GM19025 (cell line): ENCODE results near the gene PSMA4.
"Not testable (repeated sequence)": the region's sequence is repeated elsewhere in the genome, so short reads cannot be mapped to it uniquely, and the experiment has no call there.

Experiments
- ATAC-seq: cut with Tn5 transposase; IDR thresholded peaks from one replicate; pipeline ENCODE4 v1.9.1; 2021; ENCODE audit warnings: mild to moderate bottlenecking, low read depth, moderate library complexity; ENCODE audit not compliant: unreplicated experiment

PSMA4 gene

GRCh38 chr15:78540141-78540870 lies at the start of gene PSMA4:
TSS of gene PSMA4 (plus strand) at chr15:78540444. CDS start at chr15:78541928, 1,484 bp downstream.
- ATAC-seq, result peak; percentile 72

- ATAC-seq, result no peak
These were observed 47.4 kb upstream of the PSMA4 start for GRCh38 chr15:78492872-78493271.

- ATAC-seq, result no peak
These were observed 38.4 kb upstream of the PSMA4 start for GRCh38 chr15:78501857-78502256.

- no peak for ATAC-seq
These were observed 37.6 kb upstream of the PSMA4 start for GRCh38 chr15:78502641-78503040.

DNA sequence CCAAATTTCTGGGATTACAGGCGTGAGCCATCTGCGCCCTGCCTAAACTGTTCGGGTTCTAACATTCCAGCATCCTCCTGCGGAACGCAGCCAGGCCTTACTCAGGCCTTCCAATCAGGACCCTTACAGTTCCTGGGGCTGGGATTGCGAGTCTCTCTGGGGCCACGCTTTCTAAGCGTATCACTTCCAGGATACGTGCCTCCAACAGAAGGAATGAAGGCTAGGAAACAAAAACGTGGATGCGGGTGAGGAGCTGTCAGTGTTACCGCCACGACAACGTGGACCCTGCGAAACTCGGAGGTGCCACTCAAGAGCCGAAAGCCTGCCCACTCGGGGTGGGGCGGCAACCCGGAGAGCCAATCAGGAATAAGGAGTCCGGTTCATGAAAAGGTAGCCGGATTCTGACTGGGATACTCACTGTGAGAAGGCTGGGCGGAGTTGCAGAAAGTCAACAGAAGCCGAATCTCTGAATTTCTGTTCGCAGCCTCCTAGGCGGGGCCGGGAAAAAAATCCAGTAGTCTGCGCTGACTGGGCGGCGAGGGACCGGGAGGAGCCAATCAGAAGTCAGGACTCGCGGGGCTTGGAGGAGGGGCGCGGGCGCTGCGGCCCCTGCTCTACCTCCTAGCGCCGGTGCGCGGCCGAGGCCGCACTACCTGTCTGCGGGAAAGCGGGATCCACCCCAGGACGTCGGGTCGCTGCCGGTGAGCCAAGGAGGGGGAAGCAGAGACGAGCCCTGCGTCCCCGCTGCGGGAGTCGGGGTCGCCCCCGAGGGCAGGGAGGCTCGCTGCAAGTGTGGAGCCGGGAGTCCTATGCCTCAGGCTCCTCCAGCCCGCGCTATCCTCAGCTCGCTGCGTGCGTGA lies 33.0 kb upstream of the PSMA4 start, which contains the start of gene HYKK:
TSS of gene HYKK (plus strand) at position 607 of the 860 bp plus-strand sequence. CDS start 5,512 bp downstream, outside the sequence.
- ATAC-seq, result peak; percentile 84

DNA sequence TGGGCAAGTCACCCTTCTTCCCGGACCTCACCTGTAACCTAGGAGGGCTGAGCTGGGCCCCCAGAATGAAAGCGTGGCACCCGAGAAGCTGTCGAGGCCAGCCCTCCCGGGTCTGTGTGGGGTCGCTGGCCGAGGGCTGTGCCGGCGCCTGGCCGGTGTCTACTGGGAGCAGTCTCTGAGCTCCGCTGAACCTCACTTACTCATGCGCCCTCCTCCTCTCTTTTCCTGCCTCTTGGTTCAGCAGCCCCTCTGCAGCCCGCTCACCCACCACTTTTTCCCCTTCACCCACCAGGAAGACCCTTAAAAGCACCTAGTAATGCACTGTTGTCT lies 32.4 kb upstream of the PSMA4 start:
- peak; percentile 22 for ATAC-seq

DNA sequence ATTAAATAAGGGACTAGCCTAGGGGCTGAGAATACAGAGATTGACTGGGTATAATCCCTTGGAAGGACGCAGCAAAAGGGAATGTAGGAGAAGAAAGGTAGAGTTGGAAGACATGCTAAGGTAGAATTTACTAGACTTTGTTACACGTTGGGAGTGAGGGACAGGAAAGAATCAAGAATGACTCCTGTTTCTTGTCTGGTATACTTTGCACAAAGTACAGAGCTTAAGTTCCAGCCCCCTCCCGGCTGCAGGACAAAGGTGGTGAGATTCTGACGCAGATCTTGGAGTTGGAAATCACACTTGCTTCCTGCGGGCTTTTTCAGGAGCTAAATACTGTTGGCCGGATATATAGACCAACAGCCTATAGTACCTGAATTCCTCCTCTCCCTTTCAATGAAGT lies 32.0 kb upstream of the PSMA4 start:
- no peak for ATAC-seq

DNA sequence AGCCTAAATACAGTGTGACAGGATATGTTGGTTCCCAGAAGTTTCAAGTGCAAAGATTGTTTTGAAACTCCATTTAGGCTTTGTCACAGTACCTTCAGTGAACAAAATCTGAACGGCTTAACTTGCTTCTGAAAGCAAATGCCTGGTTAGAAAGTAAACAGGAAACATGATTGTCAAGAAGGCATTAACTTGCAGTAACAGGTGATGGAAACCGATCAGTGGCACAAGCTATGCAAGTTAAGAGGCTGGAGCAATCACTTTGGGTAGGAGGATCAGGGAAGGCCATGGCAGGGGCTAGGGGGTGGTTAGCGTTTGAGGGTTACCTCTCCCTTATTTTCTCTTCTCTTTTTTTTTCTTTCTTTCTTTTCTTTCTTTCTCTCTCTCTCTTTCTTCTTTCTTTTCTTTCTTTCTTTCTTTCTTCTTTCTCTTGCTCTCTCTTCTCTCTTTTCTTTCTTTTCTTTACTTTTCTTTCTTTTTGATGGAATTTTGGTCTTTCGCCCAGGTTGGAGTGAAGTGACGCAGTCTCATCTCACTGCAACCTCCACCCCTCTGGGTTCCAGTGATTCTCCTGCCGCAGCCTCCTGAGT lies 30.4 kb upstream of the PSMA4 start:
- no peak for ATAC-seq

GRCh38 chr15:78520035-78520434 lies 20.2 kb upstream of the PSMA4 start:
- ATAC-seq, result not testable (repeated sequence)

GRCh38 chr15:78524230-78524629 lies 16.0 kb upstream of the PSMA4 start:
- ATAC-seq, result no peak

- no peak for ATAC-seq
These were observed 12.9 kb upstream of the PSMA4 start for GRCh38 chr15:78527325-78527724.

DNA sequence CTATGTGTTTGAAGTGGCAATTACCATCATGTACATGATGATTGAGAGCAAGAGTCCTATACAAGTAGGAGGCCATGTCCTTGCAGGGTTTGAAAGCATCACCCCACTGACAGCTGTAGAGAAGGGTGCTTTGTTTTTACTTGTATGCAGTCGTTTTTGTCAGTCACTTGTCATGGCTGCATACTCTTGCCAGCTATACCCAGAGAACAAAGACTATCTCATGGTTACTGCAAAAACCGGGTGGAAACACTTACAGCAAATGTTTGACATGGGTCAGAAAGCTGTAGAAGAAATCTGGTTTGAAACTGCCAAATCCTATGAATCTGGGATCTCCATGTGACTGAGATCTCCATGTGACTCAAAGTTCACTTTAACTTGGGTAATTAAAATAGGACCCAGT lies 6.9 kb upstream of the PSMA4 start:
- ATAC-seq, result no peak

GRCh38 chr15:78536134-78536533 lies 4.1 kb upstream of the PSMA4 start:
- ATAC-seq, result no peak

GRCh38 chr15:78537266-78537905 lies 2.9 kb upstream of the PSMA4 start:
- no peak for ATAC-seq

DNA sequence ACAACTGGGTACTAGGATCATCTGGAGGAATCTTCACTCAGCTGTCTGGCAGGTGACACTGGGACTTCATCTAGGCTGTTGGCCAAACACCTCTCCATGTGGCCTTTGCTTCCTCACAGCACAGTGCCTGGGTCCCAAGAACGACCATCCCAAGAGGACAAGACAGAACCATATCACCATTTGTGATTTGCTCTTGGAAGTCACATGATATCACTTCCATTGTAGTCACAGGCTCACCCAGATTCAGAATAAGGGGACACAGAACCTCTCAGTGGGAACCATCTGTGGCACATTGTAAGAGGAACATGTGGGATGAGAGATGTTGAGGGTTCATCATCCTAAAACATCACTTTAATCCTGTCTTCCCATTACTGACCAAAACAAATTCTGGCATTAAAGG lies 1.9 kb upstream of the PSMA4 start:
- no peak for ATAC-seq

DNA sequence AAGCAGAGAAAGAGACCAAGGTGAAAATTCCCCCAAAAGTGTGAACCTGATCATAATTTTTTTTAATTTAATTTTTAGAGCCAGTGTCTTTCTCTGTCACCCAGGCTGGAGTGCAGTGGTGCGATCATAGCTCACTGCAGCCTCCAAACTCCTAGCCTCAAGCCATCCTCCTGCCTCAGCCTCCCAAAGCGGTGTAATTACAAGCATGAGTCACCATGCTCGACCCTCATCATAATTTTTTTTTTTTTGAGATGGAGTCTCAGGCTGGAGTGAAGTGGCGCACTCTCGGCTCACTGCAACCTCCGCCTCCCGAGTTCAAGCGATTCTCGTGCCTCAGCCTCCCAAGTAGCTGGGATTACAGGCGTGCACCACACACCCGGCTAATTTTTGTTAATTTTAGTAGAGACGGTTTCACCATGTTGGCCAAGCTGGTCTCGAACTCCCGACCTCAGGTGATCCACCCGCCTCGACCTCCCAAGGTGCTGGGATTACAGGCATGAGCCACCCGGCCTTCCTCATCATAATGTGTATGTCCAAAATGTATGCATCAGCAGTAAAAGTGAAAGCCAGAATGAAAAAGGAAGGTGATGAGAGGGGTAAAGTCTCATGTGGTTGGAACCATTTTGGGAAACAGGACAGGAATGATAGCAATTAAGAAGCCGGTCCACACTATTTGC lies 642 bp upstream of the PSMA4 start:
- ATAC-seq, result not testable (repeated sequence)

- ATAC-seq, result no peak
These were observed 863 bp downstream of the PSMA4 start for GRCh38 chr15:78540871-78541743.

GRCh38 chr15:78541744-78542034 lies 1.4 kb downstream of the PSMA4 start:
- no peak for ATAC-seq

DNA sequence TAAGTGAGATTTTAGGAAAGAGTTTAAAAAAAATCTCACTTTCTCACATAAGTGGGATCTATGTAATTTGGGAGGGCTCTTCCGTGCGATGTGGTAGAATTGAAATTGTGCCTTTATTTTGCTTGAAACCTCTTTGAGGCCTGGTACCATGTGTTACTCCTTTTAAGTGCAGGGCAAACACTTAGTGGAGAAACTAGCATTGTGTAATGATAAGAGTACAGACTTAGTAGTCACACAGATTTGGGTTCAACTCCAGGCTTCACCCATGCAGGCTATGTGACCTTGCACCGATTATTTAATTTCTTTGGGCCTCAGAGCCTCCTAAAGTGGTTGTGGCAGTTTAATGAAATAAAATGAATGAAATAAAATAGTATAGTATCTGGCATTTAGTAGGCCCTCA lies 2.4 kb downstream of the PSMA4 start:
- ATAC-seq, result no peak

DNA sequence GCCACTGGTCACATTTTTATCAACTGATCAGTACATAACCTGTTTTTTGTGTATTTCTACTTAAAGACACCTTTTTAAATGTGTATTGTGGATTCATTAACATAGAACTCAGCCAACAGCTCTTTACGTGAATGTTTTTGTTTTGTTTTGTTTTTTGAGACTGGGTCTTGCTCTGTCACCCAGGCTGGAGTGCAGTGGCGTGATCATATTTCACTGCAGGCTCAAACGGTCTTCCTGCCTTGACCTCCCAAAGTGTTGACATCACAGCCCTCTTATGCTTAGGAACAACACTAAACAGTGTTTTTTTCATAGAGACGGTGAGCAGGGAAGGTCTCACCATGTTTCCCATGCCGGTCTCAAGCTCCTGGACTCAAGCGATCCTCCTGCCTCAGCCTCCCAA lies 9.9 kb downstream of the PSMA4 start:
- no peak for ATAC-seq
